Pancreas (tissue), 10 donors: ENCODE results near the gene TEPSIN. TPM values are rescaled to one million over a fixed set of nuclear protein-coding genes. Genes with fewer than 3 reads are reported as not detected.

Experiments
- ATAC-seq, 4 donors: fragments of 200-7000 bp; cut with Tn5 transposase; one replicate each; pipeline versions ENCODE4 v1.8.0 to v1.9.1; 2020; ENCODE audit warnings: mild to moderate bottlenecking in 4 of 4, moderate library complexity in 4 of 4
- DNase-seq, 6 donors: peaks; one replicate each; pipeline ENCODE4 v3.0.0-alpha.2; 2020
- FAIRE-seq: peaks from 2 replicates; lab custom pipeline; 2012; peaks lifted over from hg19 to GRCh38; lab: Jason Lieb, UNC
- H3K27ac ChIP-seq, 4 donors: fragments of 200-600 bp; sonication (generic); 1 replicate in 3 of 4; 2 replicates in 1 of 4; pipeline versions ENCODE4 v1.5.0 to v1.8.0; 2020
- H3K27me3 ChIP-seq, 4 donors: fragments of 200-600 bp; one replicate each; pipeline ENCODE4 v1.8.0; 2021
- H3K36me3 ChIP-seq, 3 donors: fragments of 200-600 bp; sonication (generic) in 1 of 3; one replicate each; pipeline versions ENCODE4 v1.5.0 to v1.8.0; 2020 to 2021
- H3K4me1 ChIP-seq, 3 donors: fragments of 200-600 bp; one replicate each; pipeline ENCODE4 v1.8.0; 2021
- H3K4me3 ChIP-seq, 4 donors: fragments of 200-600 bp; sonication (generic) in 2 of 4; one replicate each; pipeline versions ENCODE4 v1.5.0 to v1.8.0; 2020 to 2021
- H3K9me3 ChIP-seq, 4 donors: fragments of 200-600 bp; one replicate each; pipeline ENCODE4 v1.8.0; 2021
- WGBS, 2 donors: extraction: QIAGEN DNeasy Blood & Tissue Kit; methylation state at CpG; one replicate each; pipeline ENCODE4 v1.1.7; 2013; 5-methylcytosine and 5-hydroxymethylcytosine counted together
- intact Hi-C, 3 donors: fragments of 100-400 bp; cut with DNase I; formaldehyde crosslinking; loops; one replicate each; pipeline versions ENCODE4 v1.11.1 to v1.14.2; 2022
- polyA plus RNA-seq, 2 donors: library from polyadenylated mRNA; stranded (reverse); fragments of 200-250 nt; gene quantifications; one replicate each; pipeline ENCODE4 v1.2.3, GENCODE V29; 2013
- total RNA-seq, 6 donors: library from RNA; stranded (reverse); fragmentation: NEBNext Ultra II Directional in 4 of 6; extraction: Animal tissue kit (Norgen Biotek cat#: 25700) in 4 of 6; gene quantifications; one replicate each; pipeline versions ENCODE4 v1.2.1 to v1.2.4, GENCODE V29; 2021 to 2023
- TF ChIP-seq, protein P1 (sequence below), 4 donors: fragments of 200-600 bp; sonication (generic) in 3 of 4; IDR thresholded peaks; one replicate each; pipeline versions ENCODE4 v1.5.0 to v1.8.0; 2021; ENCODE audit warnings: antibody characterized with exemption in 4 of 4
- donor health status: healthy with polysubstance abuse.
- donor health status: DM: no; HTN: no; CAD: no; lungs with moderate emphysema.
- donor health status: DM: no; HTN: no; CAD: no.
- donor health status: control.
- donor health status: control.
- donor health status: Bipolar disorder and iron deficiency.
- donor health status: DM: yes; HTN: yes; CAD: no.
- donor health status: DM: no; HTN: no; CAD: no.
- donor health status: DM: no; HTN: no; CAD: no.
- donor health status: DM: yes; HTN: yes; CAD: no.

The TEPSIN gene
- total and polyA plus RNA-seq, 8 donors, result 13.8 to 98.5 (median 18.9) TPM

DNA sequence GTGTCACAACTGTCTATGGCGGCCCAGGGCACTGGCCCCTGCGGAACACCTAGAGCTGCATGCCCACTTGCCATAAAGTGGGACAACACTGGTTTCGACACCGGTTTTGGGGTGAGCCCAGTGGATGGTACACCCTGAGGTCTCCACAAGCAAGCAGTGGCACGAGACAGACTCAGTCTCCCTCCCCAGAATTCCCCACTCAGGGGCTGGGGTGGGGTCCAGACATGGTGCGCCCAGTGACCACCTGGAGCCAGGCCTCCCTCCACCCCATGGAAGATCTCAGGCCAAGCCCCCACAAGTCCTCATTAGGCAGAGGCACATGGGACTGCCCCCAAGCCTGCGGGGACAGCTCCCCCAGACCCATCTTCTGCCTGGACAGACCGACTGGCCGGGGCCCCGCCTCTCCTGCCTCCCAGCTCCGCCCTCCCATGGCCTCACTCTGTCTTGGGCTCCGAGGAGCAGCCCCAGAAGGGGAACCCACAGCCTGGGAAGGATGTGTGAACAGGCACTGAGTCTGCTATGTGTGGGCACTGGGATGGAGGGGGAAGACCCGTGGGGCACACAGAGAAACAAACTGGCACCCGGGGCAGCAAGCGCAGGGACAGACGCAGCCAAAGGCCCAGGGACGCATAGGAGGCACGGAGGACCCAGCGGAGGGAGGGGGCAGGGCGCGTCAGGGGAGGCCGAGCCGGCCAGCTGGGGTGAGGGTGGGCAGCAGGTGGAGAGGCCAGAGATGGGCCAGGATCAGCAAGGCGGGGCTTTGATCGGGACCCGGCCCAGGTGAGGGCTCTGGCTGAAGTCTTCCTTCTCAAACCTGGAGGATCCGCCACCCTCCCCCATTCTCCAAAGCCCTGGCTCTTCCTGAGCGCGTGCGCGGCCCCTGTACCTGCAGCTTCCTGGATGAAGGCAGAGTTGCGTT, 2.8 kb downstream of the TEPSIN start:
- no peak overlapping the region for H3K4me3 ChIP-seq
- no peak overlapping the region for H3K27ac ChIP-seq
- no peaks in the 10 kb centered on the region for H3K9me3 ChIP-seq
- no peak for ATAC-seq
- FAIRE-seq, result no peak
- 90 to 92% methylated on average over 32 of the region's 32 CpGs for WGBS, 2 donors
- TF ChIP-seq, protein P1, sequence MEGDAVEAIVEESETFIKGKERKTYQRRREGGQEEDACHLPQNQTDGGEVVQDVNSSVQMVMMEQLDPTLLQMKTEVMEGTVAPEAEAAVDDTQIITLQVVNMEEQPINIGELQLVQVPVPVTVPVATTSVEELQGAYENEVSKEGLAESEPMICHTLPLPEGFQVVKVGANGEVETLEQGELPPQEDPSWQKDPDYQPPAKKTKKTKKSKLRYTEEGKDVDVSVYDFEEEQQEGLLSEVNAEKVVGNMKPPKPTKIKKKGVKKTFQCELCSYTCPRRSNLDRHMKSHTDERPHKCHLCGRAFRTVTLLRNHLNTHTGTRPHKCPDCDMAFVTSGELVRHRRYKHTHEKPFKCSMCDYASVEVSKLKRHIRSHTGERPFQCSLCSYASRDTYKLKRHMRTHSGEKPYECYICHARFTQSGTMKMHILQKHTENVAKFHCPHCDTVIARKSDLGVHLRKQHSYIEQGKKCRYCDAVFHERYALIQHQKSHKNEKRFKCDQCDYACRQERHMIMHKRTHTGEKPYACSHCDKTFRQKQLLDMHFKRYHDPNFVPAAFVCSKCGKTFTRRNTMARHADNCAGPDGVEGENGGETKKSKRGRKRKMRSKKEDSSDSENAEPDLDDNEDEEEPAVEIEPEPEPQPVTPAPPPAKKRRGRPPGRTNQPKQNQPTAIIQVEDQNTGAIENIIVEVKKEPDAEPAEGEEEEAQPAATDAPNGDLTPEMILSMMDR (IDR thresholded peaks at IDR 0.05), result no peak
- intact Hi-C loops, result no loop called here
- peaks cover 0 to 2% (median 0%) of the 10 kb centered on the region in 3 donors for H3K36me3 ChIP-seq
- peak in 2 of 6 donors; percentile 37 to 75 for DNase-seq
- peaks cover 0 to 10% (median 7%) of the 10 kb centered on the region in 3 donors for H3K4me1 ChIP-seq
- H3K27me3 ChIP-seq, result no peaks in the 10 kb centered on the region

DNA sequence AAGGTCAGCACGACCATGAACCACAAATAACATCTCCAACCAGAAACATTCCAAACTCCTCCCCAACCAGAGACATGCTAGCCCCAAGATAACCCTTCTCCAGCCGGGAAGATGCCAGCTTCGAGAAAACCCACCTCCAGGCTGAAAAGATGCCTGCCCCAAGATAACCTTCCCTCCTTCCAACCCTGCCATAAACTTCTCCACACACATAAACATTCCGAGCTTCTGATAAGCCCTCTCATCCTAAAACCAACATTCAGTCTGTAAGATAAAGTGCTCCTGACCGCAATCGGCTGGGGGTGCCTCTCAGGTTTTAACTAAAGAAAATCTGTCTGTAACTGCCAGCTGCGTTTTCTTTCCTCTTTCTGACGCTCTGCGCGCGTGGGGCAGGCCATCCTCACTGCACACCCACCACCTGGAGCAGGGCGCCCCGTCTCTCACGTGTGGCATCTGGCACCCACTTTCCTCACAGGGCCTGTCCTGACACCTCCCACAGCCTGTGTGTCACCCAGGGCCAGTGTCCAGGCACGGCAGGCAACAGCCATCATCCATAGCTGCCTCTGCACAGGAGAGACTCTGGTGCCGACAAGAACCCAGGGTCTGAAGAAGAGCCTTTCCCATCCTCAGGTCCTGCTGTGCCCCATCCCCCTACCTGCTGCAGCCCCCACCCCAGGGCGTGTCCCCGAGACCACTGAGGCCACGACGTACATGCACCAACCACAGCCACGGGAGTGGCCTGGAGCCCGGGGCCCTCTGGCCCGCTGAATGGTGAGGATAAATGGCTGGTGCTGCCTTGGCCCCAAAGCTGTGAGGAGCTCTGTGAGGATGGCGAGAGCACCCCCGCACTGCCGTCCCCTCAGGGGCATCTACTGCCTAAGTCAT, 3.7 kb downstream of the TEPSIN start:
- no peak for FAIRE-seq
- peak in 2 of 6 donors; percentile 24 to 42 for DNase-seq
- Histone ChIP-seq H3K4me3 (no peak overlapping the region), H3K27me3 (no peaks in the 10 kb centered on the region), H3K9me3 (no peaks in the 10 kb centered on the region), H3K4me1 (peaks cover 0 to 9% (median 7%) of the 10 kb centered on the region in 3 donors), H3K36me3 (peaks cover 0 to 4% (median 0%) of the 10 kb centered on the region in 3 donors), H3K27ac (no peak overlapping the region)
- no peak for ATAC-seq
- TF ChIP-seq, protein P1 (IDR thresholded peaks at IDR 0.05), result no peak
- intact Hi-C loops, result no loop called here
- WGBS, 2 donors, result 88 to 94% methylated on average over 26 of the region's 26 CpGs

DNA sequence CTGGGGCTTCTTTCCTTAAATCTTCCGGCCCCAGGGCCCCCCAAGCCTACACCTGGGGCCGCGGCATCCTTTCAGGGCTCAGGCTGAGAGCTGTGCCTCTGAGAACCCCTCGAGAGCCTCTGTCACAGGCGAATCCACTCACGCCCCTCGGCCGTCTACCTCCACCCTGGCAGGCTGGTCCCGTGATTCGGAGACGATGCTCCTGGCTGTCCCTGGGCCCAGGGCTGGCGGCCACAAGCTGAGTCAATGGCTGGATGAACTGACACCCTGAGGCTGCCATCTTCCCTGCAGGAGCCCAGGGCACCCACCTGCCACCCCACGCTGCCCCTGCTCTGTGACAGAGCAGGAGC, 4.4 kb downstream of the TEPSIN start:
- Histone ChIP-seq H3K4me1 (peaks cover 0 to 7% (median 4%) of the 10 kb centered on the region in 3 donors), H3K27ac (no peak overlapping the region), H3K27me3 (no peaks in the 10 kb centered on the region), H3K36me3 (peaks cover 0 to 8% (median 0%) of the 10 kb centered on the region in 3 donors), H3K9me3 (no peaks in the 10 kb centered on the region), H3K4me3 (no peak overlapping the region)
- TF ChIP-seq, protein P1 (IDR thresholded peaks at IDR 0.05), result no peak
- WGBS, 2 donors, result 90 to 95% methylated on average over 13 of the region's 13 CpGs
- no peak for FAIRE-seq
- intact Hi-C loops, result no loop called here
- ATAC-seq, result no peak
- peak in 1 of 6 donors; percentile 28 for DNase-seq

- ATAC-seq (no peak), FAIRE-seq (no peak), DNase-seq (peak in 2 of 6 donors; percentile 28 to 71)
- no peaks in the 10 kb centered on the region for H3K27me3 ChIP-seq
- no peak overlapping the region for H3K27ac ChIP-seq
- H3K4me3 ChIP-seq, result no peak overlapping the region
- 90 to 92% methylated on average over 20 to 21 of the region's 21 CpGs for WGBS, 2 donors
- TF ChIP-seq, protein P1 (IDR thresholded peaks at IDR 0.05), result no peak
- H3K9me3 ChIP-seq, result no peaks in the 10 kb centered on the region
- H3K36me3 ChIP-seq, result peaks cover 0 to 8% (median 0%) of the 10 kb centered on the region in 3 donors
- intact Hi-C loops, result no loop called here
- H3K4me1 ChIP-seq, result peaks cover 0 to 7% (median 4%) of the 10 kb centered on the region in 3 donors
These were observed 4.9 kb downstream of the TEPSIN start for GRCh38 chr17:81233811-81234505.
